Esophagus muscularis mucosa (tissue), 3 donors: ENCODE measurements around the gene THADA.

Source experiments
- CTCF ChIP-seq, 3 experiments: fragments of 200-600 bp in 2 of 3; fragments of 450-650 bp in 1 of 3; sonication (generic) in 2 of 3; IDR thresholded peaks; one replicate each; pipeline ENCODE4 v1.5.1; 2017 to 2019; ENCODE audit warnings: antibody characterized with exemption in 3 of 3, mild to moderate bottlenecking in 2 of 3, moderate library complexity in 1 of 3
- POLR2AphosphoS5 ChIP-seq, 2 donors: sonication (generic); formaldehyde crosslinking; IDR thresholded peaks; one replicate each; pipeline ENCODE4 v1.6.1; 2017; ENCODE audit warnings: antibody characterized with exemption in 2 of 2

GRCh38 chr2:43397821-43398220, 198.0 kb downstream of the THADA start:
- TF ChIP-seq POLR2AphosphoS5 (IDR thresholded peaks at IDR 0.05) (no peak), CTCF (IDR thresholded peaks at IDR 0.05) (no peak)
